ENCODE data around the gene CSNK1G3.
"Not testable (repeated sequence)": the region's sequence is repeated elsewhere in the genome, so short reads cannot be mapped to it uniquely, and the experiment has no call there.

The CSNK1G3 gene

GRCh38 chr5:123561230-123561629 is 49.3 kb downstream of the CSNK1G3 start:
- no peak for DNase-seq

GRCh38 chr5:123571927-123572326 is 60.0 kb downstream of the CSNK1G3 start:
- DNase-seq, result no peak

- DNase-seq, result no peak
These were observed 66.4 kb downstream of the CSNK1G3 start for GRCh38 chr5:123578390-123578789.

GRCh38 chr5:123579410-123579809 is 67.4 kb downstream of the CSNK1G3 start:
- DNase-seq, result no peak

- DNase-seq, result no peak
These were observed 70.7 kb downstream of the CSNK1G3 start for GRCh38 chr5:123582550-123583285.

GRCh38 chr5:123585871-123586270 is 73.9 kb downstream of the CSNK1G3 start:
- no peak for DNase-seq

- no peak for DNase-seq
These were observed 82.5 kb downstream of the CSNK1G3 start for GRCh38 chr5:123594434-123594833.

- no peak for DNase-seq
These were observed 85.0 kb downstream of the CSNK1G3 start for GRCh38 chr5:123597018-123597417.

GRCh38 chr5:123598028-123598689 is 86.2 kb downstream of the CSNK1G3 start:
- no peak for DNase-seq

- DNase-seq, result no peak
These were observed 87.2 kb downstream of the CSNK1G3 start for GRCh38 chr5:123599171-123599570.

GRCh38 chr5:123601610-123602009 is 89.6 kb downstream of the CSNK1G3 start:
- no peak for DNase-seq

GRCh38 chr5:123605822-123606221 is 93.8 kb downstream of the CSNK1G3 start:
- DNase-seq, result no peak

- no peak for DNase-seq
These were observed 98.2 kb downstream of the CSNK1G3 start for GRCh38 chr5:123610209-123610608.

- no peak for DNase-seq
These were observed 98.9 kb downstream of the CSNK1G3 start for GRCh38 chr5:123610665-123611405.

GRCh38 chr5:123611406-123611709 is 99.4 kb downstream of the CSNK1G3 start:
- no peak for DNase-seq

GRCh38 chr5:123617561-123617960 is 105.6 kb downstream of the CSNK1G3 start:
- no peak for DNase-seq

- no peak for DNase-seq
These were observed 114.1 kb downstream of the CSNK1G3 start for GRCh38 chr5:123626051-123626450.

GRCh38 chr5:123628860-123629544 is 117.0 kb downstream of the CSNK1G3 start:
- DNase-seq, result no peak

GRCh38 chr5:123636006-123636405 is 124.0 kb downstream of the CSNK1G3 start:
- DNase-seq, result no peak

GRCh38 chr5:123637028-123637427 is 125.1 kb downstream of the CSNK1G3 start:
- DNase-seq, result not testable (repeated sequence)

- no peak for DNase-seq
These were observed 127.3 kb downstream of the CSNK1G3 start for GRCh38 chr5:123639244-123639643.

- DNase-seq, result no peak
These were observed 133.1 kb downstream of the CSNK1G3 start for GRCh38 chr5:123645024-123645603.

GRCh38 chr5:123647066-123647465 is 135.1 kb downstream of the CSNK1G3 start:
- DNase-seq, result no peak

All from activated CD4-positive, alpha-beta T cell treated with anti-CD3 and anti-CD28 coated beads for 1 hour (primary cell).